Neuron (in vitro differentiated cells): ENCODE results near the gene TOX2.

Experiments used
- H2AFZ ChIP-seq: one replicate; pipeline ENCODE4 v1.6.1; 2013; ENCODE audit warnings: low read depth, mild to moderate bottlenecking, inconsistent platforms, low read length, moderate library complexity
- H3K27me3 ChIP-seq: one replicate; pipeline ENCODE4 v1.6.1; 2013; ENCODE audit warnings: low read length; ENCODE audit not compliant: insufficient read depth
- H3K36me3 ChIP-seq: one replicate; pipeline ENCODE4 v1.6.1; 2013; ENCODE audit warnings: low read length; ENCODE audit not compliant: insufficient read depth
- H3K4me1 ChIP-seq: one replicate; pipeline ENCODE4 v1.6.1; 2013; ENCODE audit warnings: low read length; ENCODE audit not compliant: insufficient read depth
- H3K4me3 ChIP-seq: 2 replicates; pipeline ENCODE4 v1.5.1; 2013; ENCODE audit warnings: mild to moderate bottlenecking, low read length, moderate library complexity
- H3K9me3 ChIP-seq: one replicate; pipeline ENCODE4 v1.6.1; 2013; ENCODE audit warnings: low read length

Gene TOX2

GRCh38 chr20:43959920-43960227 is 45.2 kb downstream of the TOX2 start:
- Histone ChIP-seq H3K36me3 (no peaks in the 10 kb centered on the region), H3K27me3 (no peaks in the 10 kb centered on the region), H3K4me1 (peaks cover 9% of the 10 kb centered on the region), H3K9me3 (no peaks in the 10 kb centered on the region), H3K4me3 (no peak overlapping the region), H2AFZ (no peak overlapping the region)

- H3K36me3 ChIP-seq, result no peaks in the 10 kb centered on the region
- H3K4me1 ChIP-seq, result peaks cover 6% of the 10 kb centered on the region
- no peaks in the 10 kb centered on the region for H3K9me3 ChIP-seq
- no peaks in the 10 kb centered on the region for H3K27me3 ChIP-seq
- no peak overlapping the region for H3K4me3 ChIP-seq
- no peak overlapping the region for H2AFZ ChIP-seq
These were observed 45.6 kb downstream of the TOX2 start for GRCh38 chr20:43960231-43960630.

- Histone ChIP-seq H3K9me3 (no peaks in the 10 kb centered on the region), H3K36me3 (no peaks in the 10 kb centered on the region), H3K4me3 (no peak overlapping the region), H3K27me3 (no peaks in the 10 kb centered on the region), H3K4me1 (no peaks in the 10 kb centered on the region), H2AFZ (no peak overlapping the region)
These were observed 46.5 kb downstream of the TOX2 start for GRCh38 chr20:43961116-43961515.

DNA sequence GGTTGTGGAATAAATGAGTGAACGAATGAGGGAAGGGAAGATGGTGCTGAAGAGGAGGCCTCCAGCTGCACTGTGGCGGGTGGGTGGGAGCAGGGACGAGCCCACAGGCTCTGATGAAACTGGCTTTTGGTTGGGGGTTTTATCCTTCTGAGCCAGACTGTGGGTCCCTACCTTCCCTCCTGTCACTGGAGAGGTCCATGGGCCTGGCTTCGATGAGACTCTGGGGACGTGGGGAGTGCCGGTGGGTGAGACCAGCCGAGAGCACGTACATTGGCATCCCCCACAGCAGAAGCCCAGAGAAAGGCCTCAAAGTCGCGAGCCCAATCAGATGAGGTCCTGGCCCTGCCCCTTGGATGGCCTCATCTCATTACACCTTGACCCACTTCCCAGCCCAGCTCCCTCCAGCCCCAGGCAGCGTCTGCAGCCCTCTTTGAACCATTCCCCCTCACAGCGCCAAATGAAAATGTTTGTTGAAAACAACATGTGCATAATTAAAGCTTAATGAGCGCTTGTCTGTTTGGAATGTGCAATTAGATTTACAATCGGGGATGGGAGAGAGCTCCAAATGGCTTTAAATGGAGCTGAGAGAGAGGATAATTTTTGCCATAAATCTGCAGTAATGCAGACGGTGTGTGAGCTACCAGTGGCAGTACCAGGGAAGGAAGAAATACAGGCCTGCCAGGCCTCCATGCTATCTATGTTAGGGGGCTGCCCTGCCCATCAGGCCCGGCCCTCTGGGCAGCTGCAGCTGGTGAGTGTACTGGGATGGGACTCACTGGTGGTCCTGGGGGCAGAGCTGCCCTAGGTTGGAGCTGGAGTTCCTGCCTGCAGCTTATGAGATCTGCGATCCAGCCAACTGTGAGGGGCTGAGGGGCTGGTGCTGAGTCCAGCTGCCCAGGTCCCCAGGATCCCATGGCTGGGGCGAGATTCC is 47.2 kb downstream of the TOX2 start:
- Histone ChIP-seq H3K4me1 (no peaks in the 10 kb centered on the region), H3K36me3 (no peaks in the 10 kb centered on the region), H2AFZ (no peak overlapping the region), H3K9me3 (no peaks in the 10 kb centered on the region), H3K4me3 (no peak overlapping the region), H3K27me3 (no peaks in the 10 kb centered on the region)

DNA sequence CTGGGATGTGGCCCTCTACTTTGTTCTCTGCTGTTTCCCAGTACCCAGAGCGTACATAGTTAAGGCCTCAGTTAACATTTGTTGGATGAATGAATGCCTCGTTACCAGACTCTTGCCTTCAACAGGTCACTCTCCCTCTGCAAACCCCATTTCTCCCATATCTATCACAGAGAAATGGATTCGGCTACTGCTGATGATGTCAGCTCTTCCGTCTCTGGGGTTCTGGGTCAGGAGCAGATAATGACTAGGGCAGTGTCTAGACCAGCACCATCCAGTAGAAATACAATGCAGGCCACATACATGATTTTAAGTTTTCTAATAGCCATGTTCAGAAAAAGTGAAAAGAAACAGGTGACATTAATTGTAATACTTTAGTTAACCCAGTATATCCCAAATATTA is 47.9 kb downstream of the TOX2 start:
- Histone ChIP-seq H3K27me3 (no peaks in the 10 kb centered on the region), H3K36me3 (no peaks in the 10 kb centered on the region), H3K9me3 (no peaks in the 10 kb centered on the region), H2AFZ (no peak overlapping the region), H3K4me3 (no peak overlapping the region), H3K4me1 (no peaks in the 10 kb centered on the region)

GRCh38 chr20:43963233-43963632 is 48.6 kb downstream of the TOX2 start:
- H3K36me3 ChIP-seq, result no peaks in the 10 kb centered on the region
- peaks cover 1% of the 10 kb centered on the region for H3K4me1 ChIP-seq
- H3K4me3 ChIP-seq, result no peak overlapping the region
- H3K27me3 ChIP-seq, result no peaks in the 10 kb centered on the region
- H3K9me3 ChIP-seq, result no peaks in the 10 kb centered on the region
- H2AFZ ChIP-seq, result no peak overlapping the region

DNA sequence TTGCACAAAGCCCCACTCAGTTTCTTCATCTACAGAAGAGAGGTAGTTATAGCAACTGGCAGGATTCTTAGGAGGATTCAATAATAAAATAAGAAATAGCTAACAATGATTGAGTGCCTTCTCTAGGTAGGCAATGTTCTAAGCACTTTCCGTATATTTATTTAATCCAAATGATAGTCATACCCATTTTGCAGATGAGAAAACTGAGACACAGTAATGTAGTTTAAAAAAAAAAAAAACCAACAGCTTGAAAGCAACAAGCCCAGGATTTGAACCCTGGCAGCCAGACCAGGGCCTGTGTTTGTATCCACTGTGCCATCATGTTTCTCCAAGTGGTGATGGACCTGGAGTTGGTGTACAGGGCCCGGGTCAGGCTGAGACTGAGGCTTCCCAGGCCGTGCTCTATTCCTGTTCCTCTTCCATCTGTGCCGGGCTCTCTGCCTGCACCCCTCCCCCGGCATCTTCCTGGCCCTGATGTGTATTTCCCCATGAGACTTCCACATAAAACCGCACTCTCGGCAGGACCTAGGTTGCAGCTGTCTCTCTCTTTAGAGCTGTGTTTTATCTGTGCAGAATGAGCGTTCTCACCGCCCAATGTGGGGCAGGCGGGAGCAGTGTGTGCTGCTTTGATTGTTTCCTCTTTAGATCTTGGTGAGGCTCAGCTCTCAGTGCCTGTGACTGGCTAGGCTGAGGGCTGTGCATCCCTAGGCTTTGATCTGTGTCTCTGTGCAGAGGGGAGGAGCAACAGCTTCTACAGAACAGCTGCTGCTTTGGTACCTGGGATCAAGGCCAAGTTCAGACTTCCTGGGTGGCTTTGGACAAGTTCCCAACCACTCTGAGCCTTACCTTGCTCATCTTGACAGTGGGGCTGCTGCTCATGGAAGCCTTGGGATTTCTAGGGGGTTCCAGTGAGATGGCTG is 49.5 kb downstream of the TOX2 start:
- no peak overlapping the region for H3K4me3 ChIP-seq
- H3K36me3 ChIP-seq, result no peaks in the 10 kb centered on the region
- no peaks in the 10 kb centered on the region for H3K9me3 ChIP-seq
- H2AFZ ChIP-seq, result no peak overlapping the region
- peaks cover 10% of the 10 kb centered on the region for H3K4me1 ChIP-seq
- no peaks in the 10 kb centered on the region for H3K27me3 ChIP-seq

- no peaks in the 10 kb centered on the region for H3K27me3 ChIP-seq
- no peak overlapping the region for H3K4me3 ChIP-seq
- no peaks in the 10 kb centered on the region for H3K36me3 ChIP-seq
- no peaks in the 10 kb centered on the region for H3K9me3 ChIP-seq
- H3K4me1 ChIP-seq, result peaks cover 12% of the 10 kb centered on the region
- H2AFZ ChIP-seq, result no peak overlapping the region
These were observed 53.8 kb downstream of the TOX2 start for GRCh38 chr20:43968341-43969000.

GRCh38 chr20:43969028-43969447 is 54.4 kb downstream of the TOX2 start:
- H3K9me3 ChIP-seq, result no peaks in the 10 kb centered on the region
- H3K27me3 ChIP-seq, result no peaks in the 10 kb centered on the region
- H3K36me3 ChIP-seq, result no peaks in the 10 kb centered on the region
- H2AFZ ChIP-seq, result no peak overlapping the region
- H3K4me3 ChIP-seq, result no peak overlapping the region
- peaks cover 12% of the 10 kb centered on the region for H3K4me1 ChIP-seq

DNA sequence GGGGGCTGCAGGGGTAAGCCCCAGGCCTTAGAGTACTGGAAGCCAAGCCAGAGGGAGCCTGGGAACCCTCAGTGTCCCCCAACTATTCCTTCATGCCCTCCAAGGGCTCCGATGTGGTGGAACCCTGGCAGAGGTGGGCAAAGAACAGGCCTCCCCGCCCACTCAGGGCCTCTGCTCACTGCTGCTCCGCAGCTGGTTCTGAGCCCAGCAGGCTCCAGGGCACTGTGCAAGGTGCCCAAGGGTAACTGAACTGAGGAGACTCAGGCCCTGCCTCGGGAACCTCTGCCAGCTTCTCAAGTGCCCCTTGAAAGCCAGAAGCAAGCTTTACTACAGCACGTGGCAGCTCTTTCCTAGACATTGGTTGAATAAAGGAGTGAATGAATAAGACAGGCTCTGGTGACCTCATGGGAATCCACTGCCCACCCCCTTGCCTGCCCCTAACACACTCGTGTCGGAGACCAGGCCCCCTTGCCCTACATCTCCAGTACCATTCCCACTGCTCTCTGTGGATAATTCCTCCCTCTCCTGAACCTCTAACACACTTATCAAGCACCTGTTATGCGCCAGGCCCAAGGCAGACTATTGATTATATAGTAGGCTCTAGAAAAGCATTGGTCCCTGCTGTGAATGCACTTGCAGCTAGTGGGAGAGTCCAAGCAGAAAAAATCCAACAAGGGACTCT is 55.0 kb downstream of the TOX2 start:
- H3K27me3 ChIP-seq, result no peaks in the 10 kb centered on the region
- no peaks in the 10 kb centered on the region for H3K9me3 ChIP-seq
- H2AFZ ChIP-seq, result no peak overlapping the region

GRCh38 chr20:43971267-43971666 is 56.6 kb downstream of the TOX2 start:
- no peaks in the 10 kb centered on the region for H3K36me3 ChIP-seq
- H3K9me3 ChIP-seq, result no peaks in the 10 kb centered on the region
- no peaks in the 10 kb centered on the region for H3K27me3 ChIP-seq
- no peak overlapping the region for H2AFZ ChIP-seq
- H3K4me3 ChIP-seq, result no peak overlapping the region
- H3K4me1 ChIP-seq, result peaks cover 12% of the 10 kb centered on the region

More for the DNA sequence above, 55.0 kb downstream of the TOX2 start:
- Histone ChIP-seq H3K4me1 (peaks cover 12% of the 10 kb centered on the region), H3K36me3 (no peaks in the 10 kb centered on the region), H3K4me3 (no peak overlapping the region)

DNA sequence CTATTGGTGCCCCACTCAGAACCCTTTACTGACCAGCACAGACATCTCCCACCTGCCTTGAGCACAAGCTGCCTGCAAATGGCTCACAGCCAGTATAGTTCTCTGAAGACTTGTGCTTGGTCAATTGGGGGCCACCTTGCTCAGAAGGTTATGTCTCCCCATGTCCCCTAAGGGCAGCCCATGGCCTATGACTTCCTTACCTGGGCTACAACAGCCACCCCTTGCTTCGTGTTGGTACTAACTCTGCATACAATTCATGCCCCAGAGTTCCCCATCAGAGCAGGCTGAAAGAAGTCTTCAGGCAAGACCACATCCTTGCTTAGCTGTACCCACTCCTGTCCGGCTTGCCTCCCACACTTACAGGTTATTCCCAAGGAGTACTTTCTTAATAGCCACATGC is 57.4 kb downstream of the TOX2 start:
- Histone ChIP-seq H3K4me1 (peaks cover 12% of the 10 kb centered on the region), H3K36me3 (no peaks in the 10 kb centered on the region), H3K4me3 (no peak overlapping the region), H3K9me3 (no peaks in the 10 kb centered on the region), H2AFZ (no peak overlapping the region), H3K27me3 (no peaks in the 10 kb centered on the region)
